Erythroblast (primary cell): ENCODE results near the gene TIGD6.

Experiments used
- GATA1 ChIP-seq: IDR thresholded peaks from 2 replicates; pipeline ENCODE4 v1.6.1; 2011; ENCODE audit warnings: low read depth, mild to moderate bottlenecking, control low read depth, low read length, moderate library complexity
- POLR2A ChIP-seq: IDR thresholded peaks from 2 replicates; pipeline ENCODE4 v1.6.1; 2011; ENCODE audit warnings: mild to moderate bottlenecking, low read length

GRCh38 chr5:149962601-149963300, 37.7 kb downstream of the TIGD6 start:
- TF ChIP-seq POLR2A, result no peak
- no peak for TF ChIP-seq GATA1
